ENCODE results near the gene RHOB.
"Not testable (repeated sequence)": the region's sequence is repeated elsewhere in the genome, so short reads cannot be mapped to it uniquely, and the experiment has no call there.

RHOB gene

DNA sequence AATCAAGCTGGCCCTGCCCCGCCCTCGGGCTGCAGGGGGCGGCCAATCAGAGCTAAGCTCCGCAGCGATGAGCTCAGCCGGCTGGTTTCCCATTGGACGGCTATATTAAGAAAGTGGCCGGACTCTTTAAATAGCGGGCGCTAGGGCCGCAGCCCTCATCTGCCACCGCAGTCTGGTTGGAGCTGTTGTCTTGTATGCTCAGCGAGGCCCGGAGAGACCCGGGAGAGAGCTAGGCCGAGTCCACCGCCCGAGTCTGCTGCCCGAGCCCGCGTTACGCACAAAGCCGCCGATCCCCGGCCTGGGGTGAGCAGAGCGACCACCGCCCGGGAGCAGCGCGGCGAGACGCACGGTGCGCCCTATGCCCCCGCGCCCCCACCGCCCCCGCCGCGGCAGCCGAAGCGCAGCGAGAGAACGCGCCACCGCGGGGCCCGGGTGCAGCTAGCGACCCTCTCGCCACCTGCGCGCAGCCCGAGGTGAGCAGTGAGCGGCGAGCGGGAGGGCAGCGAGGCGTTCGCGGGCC, at the start of gene RHOB:
TSS of gene RHOB (plus strand) at position 158 of the 520 bp plus-strand sequence. CDS start 392 bp downstream, outside the sequence.
- peak; percentile 97 for DNase-seq

DNA sequence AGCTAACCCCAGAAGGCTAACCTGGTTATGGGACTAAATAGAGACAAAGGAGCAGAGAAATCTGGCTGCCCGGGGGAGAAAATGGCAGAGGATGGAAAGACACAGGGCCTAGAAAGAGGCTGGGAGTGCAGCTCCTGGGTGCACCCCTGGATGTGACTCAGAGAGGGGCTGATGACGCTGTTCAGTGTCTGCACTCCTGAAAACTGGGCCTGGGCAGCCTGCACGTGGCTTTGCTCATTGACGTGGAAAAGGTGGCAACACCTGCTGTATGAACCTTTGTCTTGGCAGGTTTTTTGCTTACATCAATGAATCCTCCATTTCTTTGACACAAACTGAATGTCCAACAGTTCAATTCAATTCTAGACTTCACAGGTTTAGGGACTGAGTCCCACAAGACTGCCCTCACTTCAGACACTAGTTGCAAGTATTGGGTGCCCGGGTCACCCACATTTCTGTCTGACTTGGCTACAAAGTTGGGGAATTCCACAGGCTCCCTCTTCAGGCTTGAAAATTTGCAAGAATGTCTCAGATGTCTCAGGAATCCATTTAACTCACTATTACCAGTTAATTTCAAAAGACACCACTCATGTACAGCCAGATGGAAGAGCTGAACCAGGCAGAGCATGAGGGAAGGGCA, 48.9 kb upstream of the RHOB start:
- DNase-seq = no peak

DNA sequence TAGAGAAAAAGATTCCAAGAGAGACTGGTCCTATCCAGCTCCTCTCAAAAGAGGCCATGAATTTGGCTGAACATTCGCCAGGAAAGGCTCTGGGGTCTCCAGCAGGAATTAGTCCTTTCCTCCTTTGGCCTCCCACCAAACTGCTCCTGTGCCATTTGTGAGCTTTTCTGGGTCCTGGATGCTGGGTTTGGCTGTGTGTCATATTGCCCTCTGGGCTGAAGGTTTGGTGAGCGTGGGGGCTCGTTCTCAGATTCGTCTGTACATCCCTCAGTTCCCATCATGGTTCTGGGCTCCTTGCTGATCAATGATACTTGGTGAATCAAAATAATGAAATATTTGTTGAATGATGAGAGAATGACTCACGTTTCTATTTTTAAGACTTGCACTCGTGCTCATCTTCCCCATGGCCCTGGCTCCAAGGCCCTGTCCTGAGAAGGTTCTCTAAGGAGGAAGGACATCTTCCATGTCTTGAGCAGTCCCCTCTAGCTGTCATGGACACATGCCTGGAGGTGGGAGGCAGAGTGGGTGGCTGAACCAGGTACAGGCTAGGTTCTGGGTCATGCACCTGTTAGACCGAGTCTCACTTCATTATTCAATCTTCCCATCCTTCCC, 47.8 kb upstream of the RHOB start:
- no peak for DNase-seq

DNA sequence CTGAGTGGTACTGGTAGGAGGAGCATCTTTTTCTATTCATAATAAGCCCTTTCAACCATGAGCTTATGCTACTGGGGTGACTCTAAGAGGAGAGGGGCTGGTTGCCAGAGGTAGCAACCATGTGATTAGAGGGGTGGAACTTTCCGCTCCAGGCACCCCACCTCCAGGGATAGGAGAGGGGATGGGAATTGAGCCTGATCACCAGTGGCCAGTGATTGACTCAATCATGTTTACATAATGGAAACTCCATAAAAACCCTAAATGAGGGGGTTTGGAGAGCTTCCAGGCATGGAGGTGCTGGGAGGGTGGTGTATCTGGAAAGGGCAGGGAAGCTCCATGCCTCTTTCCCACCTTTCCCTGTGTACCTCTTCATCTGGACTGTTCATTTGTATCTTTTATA, 46.6 kb upstream of the RHOB start:
- no peak for DNase-seq

DNA sequence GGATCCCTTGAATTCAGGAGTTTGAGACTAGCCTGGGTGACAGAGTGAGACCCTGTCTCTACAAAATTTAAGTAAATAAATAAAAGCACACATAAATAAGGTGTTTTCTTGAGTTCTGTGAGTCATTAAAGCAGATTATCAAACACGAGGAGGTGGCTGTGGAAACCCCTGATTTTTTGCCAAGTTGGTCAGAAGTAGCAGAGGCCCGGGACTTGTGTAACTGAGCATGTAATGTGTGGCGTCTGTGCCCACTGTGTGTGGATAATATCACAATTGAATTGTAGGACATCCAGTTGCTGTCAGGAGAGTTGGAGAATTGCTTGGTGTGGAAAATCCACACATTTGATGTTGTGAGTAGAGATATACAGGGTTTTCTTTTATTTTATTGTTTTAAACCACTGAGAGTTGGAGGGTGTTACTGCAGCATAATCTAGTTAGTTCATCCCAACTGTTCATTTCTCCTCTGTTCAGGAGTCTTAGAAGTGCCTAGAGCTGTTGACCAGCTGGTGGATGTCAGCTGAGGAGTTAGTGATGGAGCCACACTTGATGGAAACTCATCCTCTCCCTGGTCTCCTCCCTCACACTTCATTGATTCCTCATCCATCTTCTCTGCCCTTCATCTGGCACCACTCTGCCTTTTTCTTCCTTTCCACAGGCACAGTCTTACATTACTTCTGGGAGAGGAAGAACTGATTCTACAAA, 45.9 kb upstream of the RHOB start:
- no peak for DNase-seq

DNA sequence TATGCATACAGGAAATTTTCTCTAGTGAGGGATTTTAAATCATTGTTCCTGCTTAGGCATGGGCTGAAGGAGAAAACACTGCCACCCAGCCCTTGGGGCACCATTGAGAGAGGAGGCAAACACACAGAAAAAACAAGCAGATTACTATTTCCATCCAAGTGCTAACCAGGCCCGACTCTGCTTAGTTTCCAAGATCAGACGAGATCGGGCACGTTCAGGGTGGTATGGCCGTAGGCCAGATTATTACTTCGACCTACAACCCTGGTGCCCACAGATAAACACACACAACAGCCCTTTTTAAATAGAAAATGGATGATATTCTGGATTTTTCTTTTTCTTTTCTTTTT, 45.4 kb upstream of the RHOB start:
- DNase-seq = no peak

DNA sequence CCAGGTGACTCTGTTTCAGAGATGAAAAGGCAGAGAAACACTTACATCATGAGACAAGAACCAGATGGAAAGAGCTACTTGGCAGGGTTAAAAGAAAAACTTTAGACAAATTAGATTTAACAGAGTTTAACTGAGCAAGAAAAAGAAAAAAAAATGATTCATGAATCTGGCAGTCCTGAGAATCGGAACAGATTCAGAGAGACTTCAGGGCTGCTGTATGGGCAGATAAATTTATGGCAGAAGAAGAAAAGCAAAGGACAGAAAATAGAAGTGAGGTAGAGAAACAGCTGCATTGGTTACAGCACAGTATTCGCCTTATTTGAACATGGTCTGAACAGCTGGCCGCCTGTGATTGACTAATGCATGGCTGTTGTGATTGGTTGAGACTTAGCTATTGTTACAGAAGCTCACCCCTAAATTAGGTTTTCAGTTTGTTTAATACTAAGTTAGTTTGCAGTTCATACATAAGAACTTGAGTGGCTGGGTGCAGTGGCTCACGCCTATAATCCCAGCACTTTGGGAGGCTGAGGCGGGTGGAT, 43.0 kb upstream of the RHOB start:
- no peak for DNase-seq

DNA sequence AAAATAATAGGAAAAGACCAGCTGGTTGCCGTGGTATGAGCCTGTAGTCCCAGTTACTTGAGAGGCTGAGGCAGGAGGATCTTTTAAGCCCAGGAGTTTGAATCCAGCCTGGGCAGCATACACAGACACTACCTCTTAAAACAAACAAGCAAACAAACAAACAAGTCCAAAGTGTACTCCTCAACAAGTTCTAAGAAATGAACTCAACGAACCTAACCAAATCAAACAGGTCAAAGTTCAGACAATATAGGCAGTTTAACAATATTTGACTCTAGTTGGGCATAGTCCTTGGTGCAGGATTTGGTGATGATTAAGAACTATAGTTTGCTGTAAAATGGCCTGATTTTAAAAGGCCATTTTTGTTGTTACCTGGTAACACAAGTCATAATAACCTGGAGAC, 41.9 kb upstream of the RHOB start:
- no peak for DNase-seq

DNA sequence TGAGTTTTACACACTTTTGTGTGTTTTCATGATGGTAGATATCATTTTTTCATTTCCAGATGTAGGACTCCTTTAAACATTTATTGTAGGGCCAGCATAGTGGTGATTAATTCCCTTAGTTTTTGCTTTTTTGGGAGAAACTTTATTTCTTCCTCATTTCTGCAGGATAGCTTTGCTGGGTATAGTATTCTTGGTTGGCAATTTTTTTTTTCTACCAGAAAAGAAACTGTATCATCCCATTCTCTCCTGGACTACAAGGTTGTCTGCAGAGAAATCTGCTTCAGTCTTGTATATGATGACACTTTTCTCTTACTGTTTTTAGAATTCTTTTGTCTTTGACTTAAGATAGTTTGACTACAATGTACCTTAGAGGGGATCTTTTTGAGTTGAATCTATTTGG, 37.8 kb upstream of the RHOB start:
- DNase-seq = no peak

DNA sequence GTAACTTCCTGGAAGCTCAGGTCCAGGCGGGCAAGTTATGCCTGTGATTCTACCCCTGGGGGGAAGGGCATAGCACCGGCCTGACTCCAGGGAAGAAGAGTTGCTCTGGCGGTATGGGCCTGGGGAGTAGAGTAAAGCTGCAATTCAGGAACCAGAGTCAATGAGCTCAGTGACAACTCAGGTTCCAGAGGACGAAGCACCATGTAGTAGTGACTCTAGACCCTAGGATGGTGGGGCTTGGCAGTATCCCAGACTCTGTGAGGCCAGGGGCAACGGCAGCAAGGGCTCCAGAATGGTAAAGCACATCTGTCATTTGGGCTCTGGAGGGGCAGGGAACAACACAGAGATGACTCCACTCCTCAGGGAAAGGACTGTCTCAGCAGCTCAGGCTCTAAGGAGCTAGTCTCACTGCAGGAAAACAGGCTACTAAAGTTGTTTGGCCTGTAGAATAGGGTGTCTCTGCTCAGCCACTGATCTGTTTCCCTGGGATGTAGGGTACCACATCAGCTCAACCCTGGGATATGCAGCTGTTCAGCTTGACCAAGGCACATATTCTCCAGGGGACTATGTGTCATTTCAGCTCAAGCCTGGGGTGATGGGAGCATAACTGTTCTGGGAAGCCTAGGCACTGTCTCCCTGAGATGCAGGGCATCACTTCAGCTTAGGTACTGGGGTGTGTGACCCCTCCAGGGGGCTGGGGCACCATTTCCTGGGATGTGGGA, 36.2 kb upstream of the RHOB start:
- no peak for DNase-seq

DNA sequence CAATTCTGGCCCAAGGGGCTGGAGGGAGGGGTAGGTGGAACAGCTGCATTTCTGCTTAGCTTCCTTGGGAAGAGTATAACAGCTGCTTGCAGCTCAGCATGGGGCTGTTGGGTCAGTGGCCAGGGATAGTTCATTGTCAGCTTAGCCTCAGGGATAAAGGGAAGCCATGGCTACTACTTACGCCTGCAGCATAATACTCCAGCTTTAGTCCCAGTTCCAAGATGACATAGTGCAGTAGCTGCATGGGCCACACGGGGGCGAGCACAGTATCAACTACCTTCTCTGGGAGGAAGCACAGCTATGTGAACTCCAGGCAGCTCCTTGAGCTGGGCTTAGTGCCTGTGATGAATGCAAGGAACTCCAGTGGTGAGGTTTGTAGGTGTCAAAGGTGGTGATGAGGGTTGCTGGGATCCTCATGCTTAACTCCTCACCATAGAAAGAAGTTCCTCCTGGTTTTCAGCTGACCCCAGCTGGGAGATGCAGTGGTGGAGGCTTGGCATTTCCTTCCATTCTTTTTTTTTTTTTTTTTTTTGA, 35.4 kb upstream of the RHOB start:
- DNase-seq = peak; percentile 26

DNA sequence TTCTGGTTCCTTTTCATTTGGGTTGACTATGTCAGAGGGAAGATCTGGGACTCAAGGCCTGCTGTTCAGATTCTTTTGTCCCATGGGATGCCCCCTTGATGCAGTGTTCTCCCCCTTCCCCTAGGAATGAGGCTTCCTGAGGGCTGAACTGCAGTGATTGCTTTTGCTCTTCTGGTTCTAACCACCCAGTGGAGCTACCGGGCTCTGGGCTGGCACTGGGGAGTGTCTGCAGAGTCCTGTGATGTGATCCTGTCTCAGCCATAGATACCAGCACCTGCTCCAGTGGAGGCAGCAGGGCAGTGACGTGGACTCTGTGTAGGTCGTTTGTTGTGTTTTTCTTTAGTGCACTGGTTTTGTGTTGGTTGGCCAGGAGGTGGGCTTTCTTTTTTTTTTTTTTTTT, 32.1 kb upstream of the RHOB start:
- no peak for DNase-seq

DNA sequence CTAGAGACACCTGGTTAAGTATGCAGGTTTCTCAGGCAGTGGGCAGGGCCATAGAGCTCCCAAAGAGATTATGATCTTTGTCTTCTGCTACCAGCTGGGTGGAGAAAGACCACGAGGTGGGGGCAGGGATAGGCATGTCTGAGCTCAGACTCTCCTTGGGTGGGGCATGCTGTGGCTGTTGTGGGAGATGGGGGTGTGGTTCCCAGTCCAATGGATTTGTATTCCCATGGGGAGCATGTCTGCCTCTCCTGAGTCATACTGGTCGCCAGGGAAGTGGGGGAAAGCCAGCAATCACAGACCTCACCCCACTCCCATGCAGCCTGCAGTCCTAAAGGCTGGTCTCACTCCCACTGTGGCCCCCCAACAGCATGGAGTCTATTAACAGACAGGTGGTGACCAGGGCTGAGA, 31.4 kb upstream of the RHOB start:
- no peak for DNase-seq

DNA sequence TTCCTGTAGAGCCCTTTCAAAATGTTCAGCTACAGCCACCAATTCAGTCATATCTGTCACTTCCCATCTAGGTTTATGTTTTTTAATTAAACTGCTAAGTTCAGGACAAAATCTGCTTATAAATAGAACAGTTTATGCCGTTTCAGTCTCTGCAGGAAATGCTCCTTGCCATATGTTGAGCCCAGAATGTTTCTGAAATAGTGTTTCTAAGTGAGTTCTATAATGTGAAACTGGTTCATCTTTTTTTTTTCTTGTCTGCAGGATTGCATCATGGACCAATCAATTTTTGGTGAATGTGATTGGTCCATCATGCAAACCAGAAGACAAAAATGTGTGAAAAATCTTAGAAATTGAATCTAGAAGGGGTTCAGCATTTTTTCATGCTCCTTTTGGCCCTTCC, 30.2 kb upstream of the RHOB start:
- DNase-seq = no peak

DNA sequence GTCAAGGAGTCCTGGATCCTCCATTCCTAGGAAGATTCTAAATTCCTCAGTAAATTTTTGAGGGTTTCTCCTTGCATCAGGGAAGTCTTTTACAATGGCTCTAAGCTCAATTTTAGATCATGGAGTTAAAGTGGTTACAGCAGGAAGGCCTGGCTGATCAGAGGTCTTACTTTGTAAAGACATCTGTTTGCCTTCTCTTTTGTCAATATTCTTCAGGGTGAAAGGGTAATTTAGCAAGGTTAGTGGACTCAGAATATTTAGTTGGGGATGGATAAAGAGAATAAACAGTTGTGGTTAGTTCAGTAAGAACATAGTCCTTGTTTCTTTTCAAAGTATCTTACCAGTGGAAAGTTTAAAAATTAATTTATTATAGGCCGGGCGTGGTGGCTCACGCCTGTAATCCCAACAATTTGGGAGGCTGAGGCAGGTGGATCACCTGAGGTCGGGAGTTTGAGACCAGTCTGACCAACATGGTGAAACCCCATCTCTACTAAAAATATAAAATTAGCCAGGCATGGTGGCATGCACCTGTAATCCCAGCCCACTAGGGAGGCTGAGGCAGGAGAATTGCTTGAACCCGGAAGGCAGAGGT, 29.5 kb upstream of the RHOB start:
- DNase-seq = not testable (repeated sequence)

DNA sequence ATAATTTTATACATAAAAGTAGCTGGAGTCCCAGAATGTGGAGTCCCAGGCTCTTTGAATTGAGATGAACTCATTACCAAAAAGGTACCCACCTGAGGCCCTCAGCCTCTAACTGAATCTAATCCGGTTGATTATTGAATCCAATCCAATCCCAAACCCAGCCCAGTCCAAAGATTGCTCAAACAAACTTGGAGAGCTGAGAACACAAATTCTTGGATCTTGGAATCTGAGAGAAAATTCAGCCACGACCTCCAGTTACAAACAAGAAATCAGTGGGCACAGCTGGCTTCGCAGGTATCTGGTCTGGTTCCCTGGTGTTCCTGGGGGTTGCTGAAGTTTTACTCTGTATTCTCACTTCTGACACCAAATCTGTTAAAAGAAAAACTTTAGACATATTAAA, 28.4 kb upstream of the RHOB start:
- no peak for DNase-seq

DNA sequence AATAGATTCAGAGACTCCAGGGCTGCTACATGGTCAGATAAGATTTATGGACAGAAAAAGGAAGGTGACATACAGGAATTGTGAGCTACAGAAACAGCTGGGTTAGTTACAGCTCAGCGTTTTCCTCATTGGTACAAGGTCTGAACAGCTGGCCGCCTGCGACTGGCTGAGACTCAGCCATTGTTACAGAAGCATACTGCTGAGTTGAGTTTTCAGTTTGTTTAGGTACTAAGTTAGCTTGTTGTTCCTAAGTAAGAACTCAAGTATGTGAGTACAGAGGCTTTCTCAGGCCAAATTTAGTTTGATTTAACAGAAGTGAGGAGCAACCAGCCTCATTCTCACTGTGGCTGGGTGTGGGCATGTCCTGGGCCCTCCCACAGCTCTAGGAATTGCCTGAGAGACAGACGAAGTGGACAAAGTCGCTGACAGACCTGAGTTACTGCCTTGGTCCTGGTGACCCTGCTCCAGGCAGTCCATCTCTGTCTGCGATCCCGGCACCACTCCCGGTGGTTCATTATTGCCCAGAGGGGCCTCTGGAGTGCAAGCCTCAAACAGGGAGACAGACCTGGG, 27.8 kb upstream of the RHOB start:
- DNase-seq = no peak

DNA sequence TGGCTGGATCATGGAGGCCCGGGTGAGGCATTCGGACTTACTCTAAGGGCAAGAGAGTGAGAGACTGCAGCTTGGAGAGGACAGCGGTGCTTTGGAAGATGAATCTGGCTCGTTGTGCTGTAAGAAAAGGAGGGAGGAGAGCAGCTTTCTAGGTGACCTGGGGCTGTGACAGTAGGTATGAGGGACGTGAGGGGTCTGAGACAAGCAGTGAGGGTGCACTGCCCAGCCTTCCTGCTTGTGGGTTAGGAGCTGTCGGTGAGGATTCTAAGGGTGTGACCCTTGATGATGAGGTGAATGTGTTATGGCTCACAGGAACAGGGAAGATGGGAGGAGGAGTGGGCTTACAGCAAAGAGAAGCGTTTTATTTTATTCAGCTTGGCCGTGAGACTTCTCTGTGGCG, 27.1 kb upstream of the RHOB start:
- no peak for DNase-seq

DNA sequence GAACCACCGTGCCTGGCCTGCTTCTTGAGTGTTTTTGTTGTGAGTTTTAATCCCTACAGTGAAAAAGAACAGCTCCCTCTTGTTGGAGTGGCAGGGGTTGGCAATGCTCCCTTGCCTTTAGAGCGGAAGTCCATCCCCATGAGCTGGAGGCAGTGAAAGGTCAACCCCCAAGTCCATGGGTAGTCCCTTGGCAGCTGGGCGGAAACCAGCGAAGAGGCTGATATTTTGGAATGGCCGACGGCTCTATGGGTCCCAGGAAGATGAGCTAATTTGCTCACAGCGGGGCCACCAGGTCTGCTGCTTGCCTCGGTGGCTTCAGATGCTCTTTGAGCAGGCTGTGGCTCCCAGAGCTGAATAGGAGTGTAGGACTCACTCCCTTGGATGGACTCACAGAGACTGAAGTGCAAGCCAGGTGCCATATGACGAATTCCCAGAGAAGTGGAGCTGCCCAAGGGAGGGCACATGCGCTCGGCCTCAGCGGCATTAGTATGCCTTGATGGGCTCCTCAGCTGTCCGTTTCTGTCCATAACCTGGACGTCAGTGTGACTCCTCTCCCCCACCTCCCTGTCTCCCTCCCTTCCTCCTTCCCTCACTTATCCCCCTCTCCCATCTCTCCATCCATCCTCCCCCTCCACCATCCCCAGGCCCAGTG, 25.4 kb upstream of the RHOB start:
- no peak for DNase-seq

DNA sequence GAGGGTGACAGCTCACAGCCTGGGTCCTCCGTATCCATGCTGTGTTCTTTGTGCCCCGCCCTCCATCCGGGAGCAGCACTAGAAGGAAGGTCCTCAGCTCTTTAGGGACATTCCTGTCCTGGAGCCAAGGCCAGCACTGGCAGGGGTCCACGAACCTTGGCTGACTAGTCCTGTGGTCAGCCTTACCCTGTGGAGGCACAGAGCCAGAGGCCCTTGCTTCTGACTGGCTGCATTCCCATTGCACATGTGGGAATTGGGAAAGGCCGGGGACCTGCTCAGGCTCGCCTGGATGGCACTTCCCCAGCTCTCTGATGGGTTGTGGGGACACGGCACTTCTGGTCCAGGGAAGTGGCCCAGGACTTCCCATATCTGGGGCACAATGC, 24.9 kb upstream of the RHOB start:
- no peak for DNase-seq

DNA sequence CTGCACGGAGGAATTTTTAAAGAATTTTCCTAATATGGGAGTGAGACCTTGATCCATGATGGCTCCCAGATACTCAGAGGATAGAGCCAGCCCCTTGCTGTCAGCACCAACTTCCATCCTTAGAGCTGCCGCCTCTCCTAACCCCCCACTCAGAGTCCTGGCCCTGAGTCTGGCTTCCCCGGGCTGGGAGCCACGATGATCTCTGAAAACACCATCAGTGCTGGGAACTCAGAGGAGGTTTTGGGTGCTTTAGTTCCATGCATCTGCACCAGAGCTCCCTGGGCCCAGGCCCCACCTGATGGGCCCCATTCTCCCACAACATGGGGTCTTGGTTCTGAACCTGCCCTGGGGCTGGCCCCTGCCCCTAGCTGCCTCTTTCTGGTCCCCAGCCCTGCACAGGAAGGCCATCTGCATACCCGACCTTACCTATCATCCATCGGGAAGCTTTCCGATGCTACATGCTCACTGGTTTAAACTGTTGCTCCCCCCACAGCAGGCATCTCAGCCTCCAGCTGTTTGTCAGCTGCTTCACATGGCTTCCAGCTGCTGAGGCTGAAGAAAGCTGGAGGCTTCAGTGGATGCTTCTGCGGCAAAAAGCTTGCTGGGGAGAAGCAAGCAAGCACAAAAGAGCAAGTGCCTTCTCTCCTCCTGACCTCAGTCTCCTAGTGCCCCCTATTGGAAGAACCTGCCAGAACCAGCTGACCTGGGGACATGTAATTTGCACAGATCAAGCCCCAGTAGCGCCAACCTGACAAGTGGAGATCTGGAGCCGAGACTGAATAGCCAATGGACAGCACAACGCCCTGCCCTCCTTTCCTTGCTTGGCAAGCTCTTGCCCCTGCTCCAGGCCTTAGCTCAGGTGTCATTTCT, 24.2 kb upstream of the RHOB start:
- no peak for DNase-seq
